Measurements from ENCODE around the gene RBM15B.
"Not testable (repeated sequence)": the region's sequence is repeated elsewhere in the genome, so short reads cannot be mapped to it uniquely, and the experiment has no call there.

The RBM15B gene

DNA sequence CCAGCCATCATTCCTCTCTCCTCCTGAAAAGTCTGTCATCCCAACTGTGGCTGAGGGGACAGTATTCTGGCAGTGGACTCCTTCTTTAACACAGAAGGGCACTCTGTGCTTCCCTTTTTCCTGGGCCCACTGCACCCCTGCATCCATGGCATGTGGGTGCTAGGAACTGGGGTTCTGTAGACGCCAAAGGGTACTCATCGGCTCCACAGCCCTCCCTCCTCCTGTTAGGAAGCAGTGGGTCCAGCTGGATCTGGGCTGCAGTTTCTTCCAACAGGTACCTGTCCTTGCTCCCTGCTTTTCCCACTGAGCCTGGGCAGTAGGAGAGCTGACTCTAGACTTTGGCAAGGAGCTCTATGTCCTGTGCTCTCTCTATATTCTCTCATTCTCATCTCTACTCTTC, 12.4 kb upstream of the RBM15B start:
- DNase-seq, result no peak

DNA sequence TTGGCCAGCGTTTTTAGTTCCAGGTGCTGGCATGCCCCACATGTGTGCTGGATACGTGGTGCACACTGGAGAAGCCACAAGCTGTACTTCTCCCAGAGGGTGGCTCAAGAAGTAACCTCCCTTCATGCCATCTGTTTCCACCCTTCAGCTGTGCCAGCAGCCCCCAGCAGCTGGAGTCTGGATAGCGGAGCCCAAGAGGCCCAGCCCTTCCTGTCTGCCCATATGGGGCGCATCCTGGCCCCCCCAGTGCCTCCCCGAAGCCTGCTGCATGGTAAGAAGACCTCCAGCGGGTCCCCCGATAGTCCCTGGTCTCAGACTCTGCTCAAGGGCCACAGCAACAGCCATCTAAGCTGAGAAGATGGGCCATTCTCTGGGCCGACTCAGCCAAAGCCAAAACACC, 11.8 kb upstream of the RBM15B start:
- no peak for DNase-seq

DNA sequence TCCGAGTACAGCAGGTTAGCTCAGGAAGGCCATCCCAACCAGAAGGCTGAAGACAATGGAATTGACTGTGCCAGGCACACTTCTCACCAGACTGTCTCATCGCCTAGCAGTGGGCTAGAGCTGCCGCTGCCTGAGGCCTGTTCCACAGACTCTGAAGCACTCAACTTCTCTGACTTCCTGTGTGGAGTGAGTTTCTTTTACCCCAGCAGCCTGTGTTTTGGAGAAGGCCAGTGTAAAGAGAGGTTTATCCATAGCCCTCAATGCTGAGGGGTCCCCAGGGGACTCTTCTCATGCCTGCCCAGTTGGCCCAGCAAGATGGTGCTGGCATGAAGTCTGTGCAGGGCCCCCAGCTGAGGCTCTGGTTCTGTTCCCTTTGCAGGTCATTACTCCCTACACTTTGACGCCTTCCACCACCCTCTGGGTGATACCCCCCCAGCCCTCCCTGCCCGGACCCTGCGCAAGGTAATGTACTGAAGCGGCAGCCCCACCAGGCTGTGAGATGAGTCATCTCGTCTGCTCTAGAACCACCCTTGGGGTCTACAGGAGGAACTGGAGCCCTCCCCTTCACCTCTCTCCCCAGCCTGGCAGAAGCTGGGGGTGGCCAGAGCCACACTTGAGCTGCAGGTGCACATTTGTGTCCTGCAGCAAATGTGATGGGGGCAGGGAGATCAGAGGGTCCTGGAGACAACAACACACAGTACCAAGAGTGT, 11.2 kb upstream of the RBM15B start:
- DNase-seq, result no peak

DNA sequence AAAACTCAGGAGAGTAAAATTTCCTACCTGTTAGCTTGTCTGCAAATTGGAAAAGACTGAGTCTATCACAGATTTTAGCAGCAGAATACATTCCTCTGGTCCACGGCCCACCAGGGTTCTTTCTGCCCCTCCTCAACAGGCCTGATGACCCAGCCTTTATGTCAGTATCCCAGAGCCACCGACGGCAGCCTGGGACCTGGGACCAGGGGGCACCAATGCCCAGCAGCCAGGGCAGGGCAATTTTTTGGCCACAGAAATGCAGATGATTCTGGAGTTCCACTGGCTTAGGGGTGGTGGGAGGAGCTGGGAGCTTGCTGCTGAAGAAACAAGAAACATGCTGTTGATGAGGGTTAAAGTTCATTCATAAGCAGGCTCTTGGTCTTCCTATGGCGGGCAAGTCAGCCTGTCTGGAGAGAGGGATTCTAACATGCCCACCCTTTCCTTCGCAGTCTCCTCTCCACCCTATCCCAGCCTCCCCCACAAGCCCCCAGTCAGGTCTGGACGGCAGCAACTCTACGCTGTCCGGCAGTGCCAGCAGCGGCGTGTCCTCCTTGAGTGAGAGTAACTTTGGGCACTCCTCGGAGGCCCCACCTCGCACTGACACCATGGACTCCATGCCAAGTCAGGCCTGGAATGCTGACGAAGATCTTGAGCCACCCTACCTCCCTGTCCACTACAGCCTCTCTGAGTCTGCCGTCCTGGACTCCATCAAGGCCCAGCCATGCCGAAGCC, 10.3 kb upstream of the RBM15B start:
- DNase-seq, result no peak

GRCh38 chr3:51381333-51381705, 9.8 kb upstream of the RBM15B start:
- DNase-seq, result no peak

GRCh38 chr3:51382076-51382745, 8.9 kb upstream of the RBM15B start:
- DNase-seq, result no peak

GRCh38 chr3:51382947-51383578, 8.0 kb upstream of the RBM15B start:
- DNase-seq, result no peak

DNA sequence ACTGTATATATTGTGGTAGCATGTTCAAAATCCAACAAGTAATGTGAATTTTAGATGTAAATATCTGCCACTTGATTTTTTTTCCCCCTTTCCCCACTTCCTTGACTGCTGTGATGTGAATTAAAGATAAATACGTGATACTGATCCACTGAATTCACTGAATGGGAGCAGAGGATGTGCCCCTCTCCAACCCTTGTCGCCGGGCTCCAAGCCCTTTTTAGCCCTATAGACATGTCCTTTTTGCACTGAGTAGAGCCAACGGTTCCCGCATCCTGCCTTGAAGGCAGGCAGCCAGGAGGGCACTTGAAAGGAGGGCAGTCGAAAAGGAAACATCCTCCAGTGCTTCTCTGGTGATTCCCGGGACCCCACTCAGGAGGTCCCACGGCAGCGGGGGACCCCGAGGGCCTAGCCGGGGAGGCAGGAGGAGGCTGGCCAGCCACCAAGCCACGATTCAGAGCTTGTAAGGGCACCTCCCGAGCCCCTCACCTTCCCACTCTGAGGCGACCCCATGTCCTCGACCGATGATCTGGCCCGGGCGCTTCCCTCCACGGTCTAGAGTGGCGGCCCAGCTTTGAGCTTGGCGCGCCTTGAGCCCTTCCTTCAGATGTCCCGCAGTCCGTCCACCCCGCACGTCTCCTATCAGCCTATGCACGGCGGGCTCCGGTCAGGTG, 6.9 kb upstream of the RBM15B start:
- peak; percentile 34 for DNase-seq

- DNase-seq, result peak; percentile 99
These were observed 6.2 kb upstream of the RBM15B start, which contains the start of gene MANF for GRCh38 chr3:51384726-51385473. Gene MANF (plus strand): TSS chr3:51385291. CDS start chr3:51385343, 52 bp downstream.

DNA sequence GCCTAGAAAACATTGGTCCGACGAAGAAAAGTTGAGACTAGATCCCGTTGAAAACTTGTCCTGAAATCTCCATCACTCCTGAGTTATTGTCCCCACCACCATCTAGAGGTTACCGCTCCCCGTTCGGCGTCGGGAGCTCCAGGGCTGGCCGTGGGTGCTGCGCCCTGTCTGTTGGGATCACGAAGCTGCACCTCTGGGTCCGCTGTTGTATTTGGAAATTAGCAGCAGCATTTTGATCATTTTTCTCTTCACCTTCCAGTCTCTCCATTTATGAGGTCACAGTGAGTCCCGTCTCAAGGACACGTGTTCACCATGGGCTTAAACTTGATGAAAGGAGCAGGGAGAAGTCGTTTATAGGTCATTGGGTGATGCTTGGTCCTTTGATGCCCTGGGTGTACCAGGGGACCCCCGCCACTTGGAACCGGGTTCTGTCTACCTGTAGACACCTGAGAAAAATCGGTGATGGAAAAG, 5.4 kb upstream of the RBM15B start:
- peak; percentile 17 for DNase-seq

GRCh38 chr3:51386159-51386851, 4.8 kb upstream of the RBM15B start:
- no peak for DNase-seq

- DNase-seq, result no peak
These were observed 4.2 kb upstream of the RBM15B start for GRCh38 chr3:51386852-51387229.

DNA sequence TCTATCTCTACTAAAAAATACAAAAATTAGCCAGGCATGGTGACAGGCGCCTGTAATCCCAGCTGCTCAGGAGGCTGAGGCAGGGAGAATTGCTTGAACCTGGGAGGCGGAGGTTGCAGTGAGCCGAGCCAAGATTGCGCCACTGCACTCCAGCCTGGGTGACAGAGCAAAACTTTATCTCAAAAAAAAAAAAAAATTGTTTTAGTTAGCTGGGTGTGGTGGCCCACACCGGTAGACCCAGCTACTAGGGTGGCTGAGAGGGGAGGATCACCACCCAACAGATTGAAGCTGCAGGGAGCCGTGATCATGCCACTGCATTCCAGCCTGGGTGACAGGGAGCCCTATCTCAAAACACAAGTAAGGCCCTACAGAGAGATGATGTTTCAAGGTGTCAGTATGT, 3.8 kb upstream of the RBM15B start:
- DNase-seq, result not testable (repeated sequence)

DNA sequence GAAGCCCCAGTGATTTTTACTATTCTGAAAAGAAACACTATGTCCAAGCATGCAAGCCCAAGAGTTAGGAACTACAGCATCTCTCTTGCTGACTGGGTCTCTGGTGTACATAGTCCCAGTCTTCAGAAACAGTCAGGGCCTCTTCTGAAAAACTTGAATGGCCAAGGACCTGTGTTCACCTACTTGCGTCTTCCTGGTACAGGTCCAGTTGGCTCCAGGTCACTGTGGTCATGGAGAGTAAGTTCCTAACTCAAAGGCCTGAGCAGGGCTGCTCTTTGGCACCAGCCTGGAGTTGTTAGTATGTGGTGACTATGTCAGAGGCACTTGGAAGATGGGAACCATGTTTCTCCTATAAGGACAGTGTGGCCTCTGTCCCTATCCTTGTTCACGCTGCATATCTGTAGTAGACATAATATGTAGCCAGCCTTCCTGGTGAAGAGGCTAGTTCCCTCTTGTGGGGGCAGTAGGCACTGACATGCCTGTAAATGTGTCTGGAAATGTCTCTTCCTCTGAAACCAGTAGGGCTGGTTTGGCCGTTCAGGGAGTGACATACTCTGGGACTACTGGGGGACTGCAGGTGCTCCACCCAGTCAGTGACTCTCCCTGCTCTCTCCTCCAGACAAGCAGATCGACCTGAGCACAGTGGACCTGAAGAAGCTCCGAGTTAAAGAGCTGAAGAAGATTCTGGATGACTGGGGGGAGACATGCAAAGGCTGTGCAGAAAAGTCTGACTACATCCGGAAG, 2.6 kb upstream of the RBM15B start:
- peak; percentile 29 for DNase-seq

DNA sequence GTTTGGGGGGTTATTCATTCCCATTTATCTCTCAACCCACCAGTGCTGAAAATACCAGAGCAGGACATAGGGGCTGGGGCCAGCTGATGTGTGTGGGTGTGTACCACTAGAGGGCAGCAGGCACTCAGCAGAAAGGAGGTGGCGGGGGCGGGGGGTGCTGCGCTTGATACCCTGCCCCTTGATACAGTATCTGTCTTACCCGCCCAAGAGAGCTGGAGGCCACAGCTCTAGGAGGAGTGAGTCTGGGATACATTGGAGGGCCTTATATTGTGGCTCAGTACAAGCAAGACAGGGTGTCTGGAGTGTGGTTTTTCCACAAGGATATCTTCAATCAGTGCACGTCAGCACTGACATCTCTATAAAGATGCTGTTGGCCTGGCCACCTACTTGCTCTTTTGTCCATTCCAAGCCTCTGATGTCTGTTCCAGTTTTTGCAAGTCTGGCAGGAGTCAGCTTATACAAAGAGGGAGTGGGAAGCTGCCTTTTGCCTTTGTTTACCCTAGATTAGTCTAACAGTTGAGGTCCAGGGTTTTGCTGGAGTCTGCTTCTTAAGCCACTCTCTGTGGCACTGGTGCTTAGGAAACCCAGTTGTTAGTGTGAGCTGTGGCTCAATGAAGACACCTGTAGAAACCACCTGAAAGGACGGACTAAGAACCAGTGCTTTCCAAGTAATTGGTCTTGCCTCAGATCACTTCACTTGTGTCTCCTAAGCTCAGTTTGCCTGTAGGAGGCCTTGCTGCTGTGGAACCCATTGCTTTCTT, 1.5 kb upstream of the RBM15B start:
- DNase-seq, result peak; percentile 52

GRCh38 chr3:51390246-51391074, 625 bp upstream of the RBM15B start:
- no peak for DNase-seq

- DNase-seq, result peak; percentile 30
These were observed 675 bp downstream of the RBM15B start for GRCh38 chr3:51391566-51392354.

Data from suppressor macrophage treated with lipopolysaccharide for 4 hours (primary cell).